Measurements from ENCODE around the gene MYH9.

The MYH9 gene

GRCh38 chr22:36347094-36347493 lies 40.7 kb downstream of the MYH9 start:
- TF ChIP-seq CTCF (IDR thresholded peaks at IDR 0.05; ENCODE audit: extremely low read depth, insufficient read depth, missing control alignments) = no peak
- in situ Hi-C loops (cut with MboI; ENCODE audit: low pct_unique_long_range_greater_than_20kb, low sequenced_read_pairs, unreplicated experiment) = no loop called here
- no peak for DNase-seq (ENCODE audit: low spot score)

DNA sequence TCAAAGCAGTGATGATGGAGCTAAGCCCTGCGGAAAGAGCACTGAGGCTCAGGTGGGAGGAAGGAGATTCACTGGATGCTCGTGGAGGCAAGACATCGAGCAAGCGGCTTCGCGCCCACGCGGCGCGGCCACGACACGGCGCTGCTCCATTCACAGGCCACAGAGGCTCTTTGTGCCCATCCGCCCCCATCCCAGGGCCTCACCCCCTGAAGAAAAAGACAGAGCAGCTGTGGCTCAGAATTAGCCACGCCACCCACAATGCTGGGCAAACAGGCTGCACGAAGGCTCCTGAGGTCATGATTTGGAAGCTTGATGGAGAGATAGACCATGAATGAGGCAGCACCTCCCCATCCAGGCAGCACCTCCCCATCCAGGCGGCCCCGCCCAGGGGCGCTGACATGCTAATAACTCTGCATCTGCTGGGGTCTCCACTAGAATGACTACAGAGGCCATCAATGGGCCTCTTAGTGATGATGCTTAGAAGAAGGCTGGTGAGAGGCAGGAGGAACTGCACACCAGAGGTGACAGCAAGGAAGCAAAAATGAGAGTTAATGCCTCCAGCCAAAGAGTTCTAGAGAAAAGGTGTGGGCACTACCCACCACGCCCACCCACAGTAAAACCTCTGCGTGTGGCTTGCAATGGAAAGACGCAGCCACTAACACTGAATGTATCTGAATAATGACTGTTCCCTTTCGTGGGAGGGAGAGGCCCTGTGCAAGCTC lies 43.5 kb downstream of the MYH9 start:
- no peak for DNase-seq (ENCODE audit: low spot score)
- in situ Hi-C loops (cut with MboI; ENCODE audit: low pct_unique_long_range_greater_than_20kb, low sequenced_read_pairs, unreplicated experiment) = no loop called here
- TF ChIP-seq CTCF (IDR thresholded peaks at IDR 0.05; ENCODE audit: extremely low read depth, insufficient read depth, missing control alignments) = no peak

DNA sequence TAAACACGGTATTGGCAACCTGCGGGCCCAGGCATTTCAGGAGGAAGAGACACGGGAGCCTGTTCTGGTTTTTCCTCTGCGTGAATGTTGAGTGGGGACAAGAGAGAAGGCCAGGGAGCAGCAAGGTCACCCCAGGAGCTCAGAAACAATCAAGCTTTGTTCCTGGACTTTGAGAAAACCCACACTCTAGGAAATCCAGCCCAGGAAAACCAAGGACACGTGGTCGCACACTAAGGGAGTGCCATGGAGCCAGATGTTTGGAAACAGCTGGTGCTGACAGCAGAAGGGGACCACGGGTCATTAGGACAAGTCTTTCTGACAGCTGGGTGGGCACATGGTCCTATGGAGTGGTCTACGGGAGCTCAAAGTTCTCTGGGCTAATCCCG lies 44.1 kb downstream of the MYH9 start:
- DNase-seq (ENCODE audit: low spot score) = no peak
- TF ChIP-seq CTCF (IDR thresholded peaks at IDR 0.05; ENCODE audit: extremely low read depth, insufficient read depth, missing control alignments) = no peak
- in situ Hi-C loops (cut with MboI; ENCODE audit: low pct_unique_long_range_greater_than_20kb, low sequenced_read_pairs, unreplicated experiment) = no loop called here

DNA sequence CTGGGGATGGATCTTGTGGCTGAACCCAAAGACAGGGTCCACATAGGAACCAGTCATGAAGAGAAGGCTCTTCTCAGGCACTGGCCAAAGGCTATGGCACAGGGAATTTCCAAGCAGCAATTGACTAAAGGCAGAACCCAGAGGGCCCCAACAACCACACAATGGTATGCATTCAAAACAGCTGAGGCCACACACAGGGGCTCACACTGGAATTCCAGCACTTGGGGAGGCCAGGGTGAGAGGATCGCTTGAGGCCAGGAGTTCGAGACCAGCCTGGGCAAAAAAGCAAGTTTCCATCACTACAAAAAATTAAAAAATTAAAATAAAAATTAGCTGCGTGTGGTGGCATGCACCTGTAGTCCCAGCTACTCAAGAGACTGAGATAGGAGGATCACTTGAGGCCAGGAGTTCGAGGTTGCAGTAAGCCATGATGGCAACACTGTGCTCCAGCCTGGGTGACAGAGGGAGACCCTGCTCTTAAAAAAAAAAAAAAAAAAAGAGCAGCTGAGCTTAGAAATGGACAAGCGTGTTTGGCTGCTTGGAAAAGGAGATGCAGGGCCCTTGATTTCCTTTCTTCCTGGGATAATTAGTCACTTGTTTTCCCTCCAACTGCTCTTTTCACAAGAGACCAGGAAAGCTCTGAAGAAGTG lies 44.6 kb downstream of the MYH9 start:
- no peak for TF ChIP-seq CTCF (IDR thresholded peaks at IDR 0.05; ENCODE audit: extremely low read depth, insufficient read depth, missing control alignments)
- in situ Hi-C loops (cut with MboI; ENCODE audit: low pct_unique_long_range_greater_than_20kb, low sequenced_read_pairs, unreplicated experiment) = no loop called here
- DNase-seq (ENCODE audit: low spot score) = no peak

- in situ Hi-C loops (cut with MboI; ENCODE audit: low pct_unique_long_range_greater_than_20kb, low sequenced_read_pairs, unreplicated experiment) = no loop called here
- TF ChIP-seq CTCF (IDR thresholded peaks at IDR 0.05; ENCODE audit: extremely low read depth, insufficient read depth, missing control alignments) = no peak
Observed at GRCh38 chr22:36341640-36342041, 46.1 kb downstream of the MYH9 start.

DNA sequence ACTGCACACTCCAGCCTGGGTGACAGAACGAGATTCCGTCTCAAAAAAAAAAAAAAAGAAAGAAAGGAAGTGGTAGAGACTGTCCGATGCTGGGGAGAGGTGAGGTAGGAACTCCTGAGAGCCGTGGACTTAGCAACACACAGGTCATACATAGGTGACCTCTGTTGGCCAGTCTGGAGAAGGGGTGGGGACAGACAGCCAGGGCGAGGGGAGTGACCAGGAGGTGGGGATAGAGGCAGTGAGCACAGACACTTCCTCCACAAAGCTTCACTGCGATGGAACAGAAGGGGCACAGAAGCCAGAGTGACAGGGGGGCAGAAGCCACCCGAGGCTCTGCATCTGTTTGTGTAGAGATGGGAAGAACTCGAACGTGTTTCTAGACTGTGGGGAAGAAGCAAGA lies 47.1 kb downstream of the MYH9 start:
- no peak for TF ChIP-seq CTCF (IDR thresholded peaks at IDR 0.05; ENCODE audit: extremely low read depth, insufficient read depth, missing control alignments)
- no peak for DNase-seq (ENCODE audit: low spot score)
- in situ Hi-C loops (cut with MboI; ENCODE audit: low pct_unique_long_range_greater_than_20kb, low sequenced_read_pairs, unreplicated experiment) = no loop called here

More at GRCh38 chr22:36341640-36342041, 46.1 kb downstream of the MYH9 start:
- no peak for DNase-seq (ENCODE audit: low spot score)
